DOHH2 (cell line): ENCODE measurements around the gene IFI35.

ENCODE experiments used
- H3F3A ChIP-seq: fragments of 200-600 bp; sonication (generic), shearing (Covaris generic); 2 replicates; pipeline ENCODE4 v1.6.0; 2016; ENCODE audit warnings: antibody characterized with exemption, mild to moderate bottlenecking; ENCODE audit not compliant: control insufficient read depth, insufficient read depth
- H3K27ac ChIP-seq: fragments of 200-600 bp; sonication (generic); 2 replicates; pipeline ENCODE4 v1.5.1; 2014; ENCODE audit warnings: low read depth, mild to moderate bottlenecking, low read length, moderate library complexity
- H3K27me3 ChIP-seq: fragments of 200-600 bp; sonication (generic); 2 replicates; pipeline ENCODE4 v1.6.1; 2014; ENCODE audit warnings: mild to moderate bottlenecking, low read length, mixed read lengths; ENCODE audit not compliant: control insufficient read depth
- H3K36me3 ChIP-seq: fragments of 200-600 bp; sonication (generic); 2 replicates; pipeline ENCODE4 v1.6.1; 2014; ENCODE audit warnings: mild to moderate bottlenecking, low read length, moderate library complexity, mixed read lengths; ENCODE audit not compliant: control insufficient read depth
- H3K4me1 ChIP-seq: fragments of 200-600 bp; sonication (generic); 2 replicates; pipeline ENCODE4 v1.6.1; 2014; ENCODE audit warnings: mild to moderate bottlenecking, low read length, mixed read lengths; ENCODE audit not compliant: control insufficient read depth
- H3K4me2 ChIP-seq: fragments of 200-600 bp; sonication (generic); 2 replicates; pipeline ENCODE4 v1.6.0; 2014; ENCODE audit warnings: mild to moderate bottlenecking, low read length, moderate library complexity
- H3K4me3 ChIP-seq: fragments of 200-600 bp; sonication (generic); 2 replicates; pipeline ENCODE4 v1.5.1; 2014; ENCODE audit warnings: mild to moderate bottlenecking, low read length, mixed read lengths
- H3K79me2 ChIP-seq: fragments of 200-600 bp; sonication (generic); 2 replicates; pipeline ENCODE4 v1.6.1; 2014; ENCODE audit warnings: mild to moderate bottlenecking, low read length, mixed read lengths; ENCODE audit not compliant: control insufficient read depth
- H3K9me2 ChIP-seq: fragments of 200-600 bp; sonication (generic); replicated peaks from 2 replicates; pipeline ENCODE4 v1.6.1; 2014; ENCODE audit warnings: mild to moderate bottlenecking, low read length, mixed read lengths; ENCODE audit not compliant: control insufficient read depth
- H3K9me3 ChIP-seq: fragments of 200-600 bp; sonication (generic); 2 replicates; pipeline ENCODE4 v1.6.1; 2014; ENCODE audit warnings: antibody characterized with exemption, low read length, mixed read lengths; ENCODE audit not compliant: control insufficient read depth, insufficient read depth
- H4K20me1 ChIP-seq: fragments of 200-600 bp; sonication (generic); 2 replicates; pipeline ENCODE4 v1.6.0; 2014; ENCODE audit warnings: low read depth, mild to moderate bottlenecking, antibody characterized with exemption, low read length, moderate library complexity; ENCODE audit not compliant: control insufficient read depth, insufficient read depth
- EZH2phosphoT487 ChIP-seq: fragments of 200-600 bp; sonication (generic); IDR thresholded peaks from 2 replicates; pipeline ENCODE4 v1.6.1; 2017; ENCODE audit warnings: borderline replicate concordance, mild to moderate bottlenecking, antibody characterized with exemption, low read length, moderate library complexity, mixed read lengths
- TF ChIP-seq, protein P1 (sequence below): fragments of 200-600 bp; sonication (generic); IDR thresholded peaks from one replicate; pipeline ENCODE4 v1.5.1; 2014; ENCODE audit warnings: antibody characterized with exemption, mild to moderate bottlenecking, low read depth, low read length; ENCODE audit not compliant: poor library complexity, severe bottlenecking

Gene IFI35

DNA sequence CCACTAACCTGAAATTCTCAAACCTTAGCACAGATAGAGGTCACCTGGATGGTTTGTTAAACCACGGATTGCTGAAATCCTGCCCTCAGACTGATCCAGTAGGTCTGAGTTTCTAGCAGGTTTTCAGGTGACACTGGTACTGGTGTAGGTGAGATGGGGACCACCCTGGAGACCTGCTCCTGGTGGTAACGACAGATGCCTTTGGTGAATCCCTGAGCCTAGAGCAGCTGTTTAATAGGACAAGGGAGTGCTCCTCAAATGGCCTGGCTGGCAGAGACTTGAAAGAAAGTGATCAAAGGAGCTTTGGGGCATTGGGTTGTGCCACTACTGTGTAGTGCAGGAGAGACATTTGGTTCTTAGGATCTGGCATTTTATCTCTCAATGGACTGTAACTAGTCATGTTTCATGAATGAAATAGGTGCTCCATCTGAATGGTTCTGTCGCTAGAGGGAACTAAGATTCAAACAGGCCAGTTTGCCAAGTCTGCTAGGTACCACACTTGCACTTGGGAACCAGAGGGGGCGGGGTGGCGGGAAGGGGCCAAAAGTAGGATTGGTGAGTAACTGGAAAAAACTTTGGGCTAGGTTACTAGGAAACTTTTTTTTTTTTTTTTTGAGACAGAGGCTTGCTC is 2.9 kb upstream of the IFI35 start:
- Histone ChIP-seq H3K36me3 (peaks cover 64% of the 10 kb centered on the region), H3K9me2 (no peaks in the 10 kb centered on the region), H3K79me2 (peaks cover 21% of the 10 kb centered on the region), H3K4me2 (no peak overlapping the region), H3K27ac (no peak overlapping the region), H4K20me1 (peaks cover 14% of the 10 kb centered on the region), H3K4me3 (no peak overlapping the region), H3K9me3 (no peaks in the 10 kb centered on the region), H3K27me3 (no peaks in the 10 kb centered on the region), H3F3A (peaks cover 57% of the 10 kb centered on the region), H3K4me1 (peaks cover 23% of the 10 kb centered on the region)
- TF ChIP-seq, protein P1, sequence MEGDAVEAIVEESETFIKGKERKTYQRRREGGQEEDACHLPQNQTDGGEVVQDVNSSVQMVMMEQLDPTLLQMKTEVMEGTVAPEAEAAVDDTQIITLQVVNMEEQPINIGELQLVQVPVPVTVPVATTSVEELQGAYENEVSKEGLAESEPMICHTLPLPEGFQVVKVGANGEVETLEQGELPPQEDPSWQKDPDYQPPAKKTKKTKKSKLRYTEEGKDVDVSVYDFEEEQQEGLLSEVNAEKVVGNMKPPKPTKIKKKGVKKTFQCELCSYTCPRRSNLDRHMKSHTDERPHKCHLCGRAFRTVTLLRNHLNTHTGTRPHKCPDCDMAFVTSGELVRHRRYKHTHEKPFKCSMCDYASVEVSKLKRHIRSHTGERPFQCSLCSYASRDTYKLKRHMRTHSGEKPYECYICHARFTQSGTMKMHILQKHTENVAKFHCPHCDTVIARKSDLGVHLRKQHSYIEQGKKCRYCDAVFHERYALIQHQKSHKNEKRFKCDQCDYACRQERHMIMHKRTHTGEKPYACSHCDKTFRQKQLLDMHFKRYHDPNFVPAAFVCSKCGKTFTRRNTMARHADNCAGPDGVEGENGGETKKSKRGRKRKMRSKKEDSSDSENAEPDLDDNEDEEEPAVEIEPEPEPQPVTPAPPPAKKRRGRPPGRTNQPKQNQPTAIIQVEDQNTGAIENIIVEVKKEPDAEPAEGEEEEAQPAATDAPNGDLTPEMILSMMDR, result no peak
- no peak for TF ChIP-seq EZH2phosphoT487

DNA sequence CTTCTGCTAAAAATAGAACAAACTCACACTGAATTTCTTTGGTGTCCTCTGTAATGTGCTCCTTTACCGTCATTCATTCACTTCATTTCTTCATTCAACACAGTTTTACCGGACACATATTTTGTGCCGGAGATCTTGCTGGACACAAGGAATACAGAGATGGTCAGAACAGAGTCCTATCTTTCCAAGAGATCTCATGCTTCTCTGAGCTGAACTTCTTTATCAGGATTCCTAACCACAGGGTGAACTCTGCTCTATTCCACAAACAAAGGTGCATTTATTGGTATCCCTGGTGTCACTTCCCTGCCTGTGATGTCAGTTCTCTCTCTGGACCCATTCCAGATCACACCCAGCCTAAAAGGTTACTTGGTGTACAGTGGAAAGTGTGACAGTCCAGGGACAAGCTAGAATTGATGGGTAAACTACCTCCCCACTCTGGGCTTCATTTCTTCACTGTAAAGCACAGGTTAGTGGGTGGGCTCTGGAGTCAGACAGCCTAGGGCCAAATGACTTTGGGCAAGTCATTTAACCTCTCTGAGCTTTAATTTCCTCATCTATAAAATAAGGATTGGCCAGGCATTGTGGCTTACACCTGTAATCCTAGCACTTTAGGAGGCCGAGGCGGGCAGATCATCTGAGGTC is 4.2 kb downstream of the IFI35 start:
- no peak overlapping the region for H3K4me3 ChIP-seq
- H3K79me2 ChIP-seq, result no peaks in the 10 kb centered on the region
- H3K27ac ChIP-seq, result no peak overlapping the region
- peaks cover 7% of the 10 kb centered on the region for H3K36me3 ChIP-seq
- H3K4me2 ChIP-seq, result no peak overlapping the region
- no peaks in the 10 kb centered on the region for H4K20me1 ChIP-seq
- no peaks in the 10 kb centered on the region for H3K9me2 ChIP-seq
- no peaks in the 10 kb centered on the region for H3K27me3 ChIP-seq
- peaks cover 11% of the 10 kb centered on the region for H3K4me1 ChIP-seq
- H3F3A ChIP-seq, result peaks cover 7% of the 10 kb centered on the region; the same call in 1 of the 2 replicates
- TF ChIP-seq, protein P1, result no peak
- TF ChIP-seq EZH2phosphoT487, result no peak
- H3K9me3 ChIP-seq, result no peaks in the 10 kb centered on the region

DNA sequence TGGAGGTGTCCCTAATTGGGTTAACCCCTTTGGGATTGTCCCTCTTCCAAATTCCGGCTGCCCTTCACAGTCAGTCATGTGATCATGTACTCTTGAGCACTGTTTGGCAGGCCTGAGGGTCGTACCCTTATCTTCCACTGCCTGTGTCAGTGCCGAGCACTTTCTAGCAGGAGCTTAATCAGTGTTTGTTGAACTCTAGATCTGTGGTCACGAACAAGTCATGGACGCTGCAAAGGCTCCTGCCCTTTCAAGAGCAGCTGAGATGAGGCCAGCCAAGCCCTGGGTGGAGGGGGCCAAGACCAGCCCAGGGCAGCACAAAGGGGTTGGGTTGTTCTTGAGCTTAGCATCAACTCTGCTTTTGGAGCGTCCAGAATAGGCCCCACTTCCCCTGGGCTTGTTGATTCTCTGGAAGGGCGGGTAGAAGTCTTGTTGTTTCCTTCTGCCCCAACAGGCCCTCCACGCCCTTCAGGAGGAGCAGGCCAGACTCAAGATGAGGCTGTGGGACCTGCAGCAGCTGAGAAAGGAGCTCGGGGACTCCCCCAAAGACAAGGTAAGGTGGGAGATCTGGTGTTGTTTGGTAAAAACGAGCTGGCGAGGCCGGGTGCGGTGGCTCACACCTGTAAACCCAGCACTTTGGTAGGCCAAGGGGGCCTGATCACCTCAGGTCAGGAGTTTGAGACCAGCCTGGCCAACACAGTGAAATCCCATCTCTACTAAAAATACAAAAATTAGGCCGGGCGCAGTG is 5.3 kb downstream of the IFI35 start:
- no peaks in the 10 kb centered on the region for H4K20me1 ChIP-seq
- H3K79me2 ChIP-seq, result no peaks in the 10 kb centered on the region
- no peaks in the 10 kb centered on the region for H3K27me3 ChIP-seq
- no peaks in the 10 kb centered on the region for H3K9me2 ChIP-seq
- H3K4me1 ChIP-seq, result peaks cover 2% of the 10 kb centered on the region
- H3K4me3 ChIP-seq, result no peak overlapping the region
- peaks cover 1% of the 10 kb centered on the region; the same call in 1 of the 2 replicates for H3K36me3 ChIP-seq
- H3K4me2 ChIP-seq, result no peak overlapping the region
- no peak overlapping the region for H3K27ac ChIP-seq
- H3K9me3 ChIP-seq, result no peaks in the 10 kb centered on the region
- H3F3A ChIP-seq, result no peaks in the 10 kb centered on the region
- no peak for TF ChIP-seq EZH2phosphoT487
- TF ChIP-seq, protein P1, result no peak
